ENCODE data around the gene DENND4A. TPM values are rescaled to one million over a fixed set of nuclear protein-coding genes. Genes with fewer than 3 reads are reported as not detected.
"Not testable (repeated sequence)": the region's sequence is repeated elsewhere in the genome, so short reads cannot be mapped to it uniquely, and the experiment has no call there.

Gene DENND4A
- total RNA-seq, 2 experiments from 2014 or later: 47.3 to 52.0 TPM

- no peak within 1 kb of the TSS for H3K27ac Mint-ChIP-seq
- peaks cover 3% of the 10 kb centered on the region for H3K27me3 Mint-ChIP-seq
- no peak within 1 kb of the TSS for H3K4me3 Mint-ChIP-seq
- no peaks in the 10 kb centered on the region for H3K36me3 Mint-ChIP-seq
- CTCF ChIA-PET: interaction anchor here (0.9 to 4.0 kb wide), 2 partner anchors 10 to 16 kb away, joined by 4 to 11 read pairs; no protein-coding TSS in a partner anchor
- no peak for DNase-seq
- no peaks in the 10 kb centered on the region for H3K9me3 Mint-ChIP-seq (ENCODE audit: low read depth)
- H3K4me1 Mint-ChIP-seq: peaks cover 3% of the 10 kb centered on the region
- no peak for ATAC-seq
These were observed 170.5 kb downstream of the DENND4A start, which contains the start of gene SLC24A1 for GRCh38 chr15:65621638-65622037. SLC24A1 (plus strand) TSS chr15:65621938; CDS start chr15:65624081, 2,143 bp downstream.

GRCh38 chr15:65620833-65621232 is 171.3 kb downstream of the DENND4A start:
- Mint-ChIP-seq H3K36me3 (no peaks in the 10 kb centered on the region), H3K4me3 (no peak overlapping the region), H3K27me3 (peaks cover 3% of the 10 kb centered on the region), H3K9me3 (ENCODE audit: low read depth) (no peaks in the 10 kb centered on the region), H3K27ac (no peak overlapping the region), H3K4me1 (peaks cover 3% of the 10 kb centered on the region)
- ATAC-seq (no peak), DNase-seq (no peak)
- CTCF ChIA-PET: interaction anchor here (0.8 to 1.0 kb wide), 2 partner anchors 20 to 216 kb away, joined by 4 read pairs; no protein-coding TSS in a partner anchor

GRCh38 chr15:65619626-65620290 is 172.3 kb downstream of the DENND4A start:
- Mint-ChIP-seq H3K27ac (no peak overlapping the region), H3K27me3 (peaks cover 3% of the 10 kb centered on the region), H3K4me1 (peaks cover 3% of the 10 kb centered on the region), H3K36me3 (no peaks in the 10 kb centered on the region), H3K9me3 (ENCODE audit: low read depth) (no peaks in the 10 kb centered on the region), H3K4me3 (no peak overlapping the region)
- DNase-seq: no peak
- CTCF ChIA-PET: interaction anchor here (0.9 kb wide), 1 partner anchor 9 kb away, joined by 3 read pairs; the partner anchor contains the start of gene INTS14
- no peak for ATAC-seq

GRCh38 chr15:65618560-65619109 is 173.5 kb downstream of the DENND4A start:
- ATAC-seq: no peak
- no peaks in the 10 kb centered on the region for H3K36me3 Mint-ChIP-seq
- H3K27ac Mint-ChIP-seq: no peak overlapping the region
- peaks cover 3% of the 10 kb centered on the region for H3K27me3 Mint-ChIP-seq
- no peak overlapping the region for H3K4me3 Mint-ChIP-seq
- DNase-seq: no peak
- H3K4me1 Mint-ChIP-seq: peaks cover 4% of the 10 kb centered on the region
- CTCF ChIA-PET: no interaction called here
- no peaks in the 10 kb centered on the region for H3K9me3 Mint-ChIP-seq (ENCODE audit: low read depth)

- H3K27ac Mint-ChIP-seq; ATAC-seq; H3K36me3 Mint-ChIP-seq; H3K27me3 Mint-ChIP-seq; H3K9me3 Mint-ChIP-seq (ENCODE audit: low read depth); CTCF ChIA-PET; H3K4me3 Mint-ChIP-seq; DNase-seq: not testable (repeated sequence)
- H3K4me1 Mint-ChIP-seq: peaks cover 28% of the 10 kb centered on the region
These were observed 176.2 kb downstream of the DENND4A start for GRCh38 chr15:65615887-65616286.

- ATAC-seq: no peak
These were observed 178.9 kb downstream of the DENND4A start for GRCh38 chr15:65612949-65613744.

GRCh38 chr15:65612616-65612946 is 179.5 kb downstream of the DENND4A start:
- peaks cover 3% of the 10 kb centered on the region for H3K27me3 Mint-ChIP-seq
- ATAC-seq (no peak), DNase-seq (no peak)
- H3K4me3 Mint-ChIP-seq: peak overlapping the region; percentile 99
- H3K9me3 Mint-ChIP-seq (ENCODE audit: low read depth): no peaks in the 10 kb centered on the region
- H3K36me3 Mint-ChIP-seq: peaks cover 3% of the 10 kb centered on the region
- H3K27ac Mint-ChIP-seq: peak overlapping the region; percentile 97
- CTCF ChIA-PET: interaction anchor here (1.5 to 2.4 kb wide), 3 partner anchors 26 to 220 kb away, joined by 4 to 11 read pairs (median 4); partner anchors contain the start of gene DPP8
- H3K4me1 Mint-ChIP-seq: peaks cover 47% of the 10 kb centered on the region

More at GRCh38 chr15:65612949-65613744, 178.9 kb downstream of the DENND4A start:
- DNase-seq: no peak
- no peak overlapping the region for H3K4me3 Mint-ChIP-seq
- H3K4me1 Mint-ChIP-seq: peaks cover 42% of the 10 kb centered on the region
- no peak overlapping the region for H3K27ac Mint-ChIP-seq
- CTCF ChIA-PET: interaction anchor here (1.5 kb wide), 1 partner anchor 220 kb away, joined by 4 read pairs; no protein-coding TSS in a partner anchor
- H3K36me3 Mint-ChIP-seq: peaks cover 3% of the 10 kb centered on the region
- peaks cover 3% of the 10 kb centered on the region for H3K27me3 Mint-ChIP-seq
- H3K9me3 Mint-ChIP-seq (ENCODE audit: low read depth): no peaks in the 10 kb centered on the region

- CTCF ChIA-PET: interaction anchor here (0.6 to 2.9 kb wide), 13 partner anchors 10 to 256 kb away, joined by 3 to 12 read pairs (median 4); partner anchors contain the start of gene DPP8
- Mint-ChIP-seq H3K4me3 (peak overlapping the region; percentile 99), H3K36me3 (peaks cover 3% of the 10 kb centered on the region), H3K27ac (peak overlapping the region; percentile 97), H3K4me1 (peaks cover 51% of the 10 kb centered on the region), H3K27me3 (no peaks in the 10 kb centered on the region), H3K9me3 (ENCODE audit: low read depth) (no peaks in the 10 kb centered on the region)
- ATAC-seq (no peak), DNase-seq (no peak)
These were observed 180.0 kb downstream of the DENND4A start for GRCh38 chr15:65611888-65612615.

GRCh38 chr15:65610871-65611718 is 181.0 kb downstream of the DENND4A start, which contains the start of gene INTS14:
INTS14 (minus strand) TSS chr15:65611131; CDS start chr15:65607380, 3,751 bp downstream.
- Mint-ChIP-seq H3K36me3 (peaks cover 3% of the 10 kb centered on the region), H3K4me3 (peak within 1 kb of the TSS; percentile 99), H3K27ac (peak within 1 kb of the TSS; percentile 97), H3K9me3 (ENCODE audit: low read depth) (no peaks in the 10 kb centered on the region), H3K4me1 (peaks cover 52% of the 10 kb centered on the region), H3K27me3 (no peaks in the 10 kb centered on the region)
- DNase-seq (peak; percentile 96), ATAC-seq (peak; percentile 99)
- CTCF ChIA-PET: interaction anchor here (0.6 to 2.9 kb wide), 25 partner anchors 9 to 331 kb away, joined by 3 to 16 read pairs (median 3); partner anchors contain the start of genes DPP8, RAB11A and RNU5B-1

Measured in activated CD8-positive, alpha-beta memory T cell treated with anti-CD3 and anti-CD28 coated beads, Interleukin-2, amount 10 ng/mL, durations not matched to agents 7 days and 5 days (primary cell).